ENCODE data around the gene ZC3H7B. TPM values are rescaled to one million over a fixed set of nuclear protein-coding genes. Genes with fewer than 3 reads are reported as not detected.
"Not testable (repeated sequence)": the region's sequence is repeated elsewhere in the genome, so short reads cannot be mapped to it uniquely, and the experiment has no call there.

The ZC3H7B gene
- total RNA-seq, 1 donor from 2014 or later = 125 TPM

- DNase-seq (ENCODE audit: extremely low read depth, low read depth, low spot score) = no peak
These were observed 67.5 kb downstream of the ZC3H7B start for GRCh38 chr22:41368543-41369423.

GRCh38 chr22:41369424-41369745 is 68.1 kb downstream of the ZC3H7B start:
- DNase-seq (ENCODE audit: extremely low read depth, low read depth, low spot score) = no peak

- no peak for DNase-seq (ENCODE audit: extremely low read depth, low read depth, low spot score)
These were observed 68.5 kb downstream of the ZC3H7B start for GRCh38 chr22:41369837-41370236.

GRCh38 chr22:41377846-41378245 is 76.5 kb downstream of the ZC3H7B start:
- DNase-seq (ENCODE audit: extremely low read depth, low read depth, low spot score) = no peak

- DNase-seq (ENCODE audit: extremely low read depth, low read depth, low spot score) = no peak
These were observed 79.6 kb downstream of the ZC3H7B start for GRCh38 chr22:41380993-41381328.

- peak; percentile 68 for DNase-seq (ENCODE audit: extremely low read depth, low read depth, low spot score)
These were observed 80.2 kb downstream of the ZC3H7B start, which contains the start of gene TEF for GRCh38 chr22:41381329-41382097. TEF (plus strand) TSS chr22:41381942; CDS start chr22:41382045, 103 bp downstream.

- DNase-seq (ENCODE audit: extremely low read depth, low read depth, low spot score) = no peak
These were observed 80.8 kb downstream of the ZC3H7B start for GRCh38 chr22:41382098-41382578.

GRCh38 chr22:41382610-41383009 is 81.3 kb downstream of the ZC3H7B start:
- DNase-seq (ENCODE audit: extremely low read depth, low read depth, low spot score) = no peak

- no peak for DNase-seq (ENCODE audit: extremely low read depth, low read depth, low spot score)
These were observed 81.8 kb downstream of the ZC3H7B start for GRCh38 chr22:41383085-41383484.

GRCh38 chr22:41384128-41384527 is 82.8 kb downstream of the ZC3H7B start:
- no peak for DNase-seq (ENCODE audit: extremely low read depth, low read depth, low spot score)

- DNase-seq (ENCODE audit: extremely low read depth, low read depth, low spot score) = no peak
These were observed 86.0 kb downstream of the ZC3H7B start for GRCh38 chr22:41387341-41387740.

GRCh38 chr22:41394012-41394356 is 92.7 kb downstream of the ZC3H7B start:
- DNase-seq (ENCODE audit: extremely low read depth, low read depth, low spot score) = no peak

GRCh38 chr22:41395531-41396240 is 94.4 kb downstream of the ZC3H7B start:
- no peak for DNase-seq (ENCODE audit: extremely low read depth, low read depth, low spot score)

- DNase-seq (ENCODE audit: extremely low read depth, low read depth, low spot score) = no peak
These were observed 96.0 kb downstream of the ZC3H7B start for GRCh38 chr22:41397143-41397811.

GRCh38 chr22:41398921-41399320 is 97.6 kb downstream of the ZC3H7B start:
- no peak for DNase-seq (ENCODE audit: extremely low read depth, low read depth, low spot score)

GRCh38 chr22:41401781-41402648 is 100.7 kb downstream of the ZC3H7B start:
- no peak for DNase-seq (ENCODE audit: extremely low read depth, low read depth, low spot score)

- DNase-seq (ENCODE audit: extremely low read depth, low read depth, low spot score) = not testable (repeated sequence)
These were observed 101.5 kb downstream of the ZC3H7B start for GRCh38 chr22:41402851-41403250.

- DNase-seq (ENCODE audit: extremely low read depth, low read depth, low spot score) = peak; percentile 50
These were observed 102.4 kb downstream of the ZC3H7B start for GRCh38 chr22:41403532-41404318.

- no peak for DNase-seq (ENCODE audit: extremely low read depth, low read depth, low spot score)
These were observed 104.3 kb downstream of the ZC3H7B start for GRCh38 chr22:41405588-41405987.

Measured in glomerular endothelial cell (primary cell).